WTC11 (cell line): ENCODE data around the gene ASB1.

Source experiments
- ATF3 ChIP-seq: sonication (generic); formaldehyde crosslinking; conservative IDR thresholded peaks from 2 replicates; pipeline ENCODE4 v1.8.1; 2022; ENCODE audit warnings: mild to moderate bottlenecking, missing genetic modification reagents
- CTCF ChIP-seq: fragments of 200-600 bp; IDR thresholded peaks from 2 replicates; pipeline ENCODE4 v1.8.0; 2022; ENCODE audit warnings: antibody characterized with exemption
- ERG ChIP-seq: fragments of 250-450 bp; sonication (Bioruptor Pico); IDR thresholded peaks from 2 replicates; pipeline ENCODE4 v1.8.0; 2021; ENCODE audit warnings: mild to moderate bottlenecking
- FOXJ3 ChIP-seq: sonication (generic); formaldehyde crosslinking; IDR thresholded peaks from 2 replicates; pipeline ENCODE4 v1.9.0; 2021; ENCODE audit warnings: missing genetic modification reagents, mild to moderate bottlenecking, borderline replicate concordance
- FOXP4 ChIP-seq: sonication (generic); formaldehyde crosslinking; IDR thresholded peaks from 2 replicates; pipeline ENCODE4 v1.8.0; 2022; ENCODE audit warnings: mild to moderate bottlenecking, missing genetic modification reagents
- NFYB ChIP-seq: sonication (generic); formaldehyde crosslinking; conservative IDR thresholded peaks from 2 replicates; pipeline ENCODE4 v1.8.0; 2022; ENCODE audit warnings: low read depth, missing genetic modification reagents
- NR2C2 ChIP-seq: sonication (generic); formaldehyde crosslinking; IDR thresholded peaks from 2 replicates; pipeline ENCODE4 v1.8.0; 2022; ENCODE audit warnings: mild to moderate bottlenecking, missing genetic modification reagents
- PREB ChIP-seq: sonication (generic); formaldehyde crosslinking; IDR thresholded peaks from 2 replicates; pipeline ENCODE4 v1.8.1; 2022; ENCODE audit warnings: mild to moderate bottlenecking, missing genetic modification reagents, moderate library complexity, borderline replicate concordance
- SOX15 ChIP-seq: fragments of 250-450 bp; sonication (Bioruptor Pico); IDR thresholded peaks from 2 replicates; pipeline ENCODE4 v1.9.0; 2021; ENCODE audit warnings: mild to moderate bottlenecking
- USF1 ChIP-seq: sonication (generic); formaldehyde crosslinking; IDR thresholded peaks from 2 replicates; pipeline ENCODE4 v1.8.0; 2022; ENCODE audit warnings: mild to moderate bottlenecking, missing genetic modification reagents
- ZBTB43 ChIP-seq: sonication (generic); formaldehyde crosslinking; IDR thresholded peaks from 2 replicates; pipeline ENCODE4 v1.8.1; 2023; ENCODE audit warnings: mild to moderate bottlenecking, missing genetic modification reagents

- TF ChIP-seq ZBTB43 (CRISPR knock-in tag) (no peak), CTCF (no peak), FOXJ3 (CRISPR knock-in tag) (no peak), NFYB (CRISPR knock-in tag) (no peak), ERG (CRISPR knock-in tag) (no peak), NR2C2 (CRISPR knock-in tag) (no peak), ATF3 (CRISPR knock-in tag) (no peak), USF1 (CRISPR knock-in tag) (no peak), PREB (CRISPR knock-in tag) (no peak), SOX15 (CRISPR knock-in tag) (no peak), FOXP4 (no peak)
These were observed 39.4 kb upstream of the ASB1 start for GRCh38 chr2:238387332-238387731.
